T follicular helper cell (primary cell): Measurements from ENCODE around the gene SLCO4A1.
A peak's percentile ranks its signal among the peaks of the same experiment; 100 is the strongest.

Experiments used
- DNase-seq: peaks from one replicate; pipeline ENCODE4 v3.0.0-alpha.2; 2020; ENCODE audit warnings: low read depth

SLCO4A1 gene

DNA sequence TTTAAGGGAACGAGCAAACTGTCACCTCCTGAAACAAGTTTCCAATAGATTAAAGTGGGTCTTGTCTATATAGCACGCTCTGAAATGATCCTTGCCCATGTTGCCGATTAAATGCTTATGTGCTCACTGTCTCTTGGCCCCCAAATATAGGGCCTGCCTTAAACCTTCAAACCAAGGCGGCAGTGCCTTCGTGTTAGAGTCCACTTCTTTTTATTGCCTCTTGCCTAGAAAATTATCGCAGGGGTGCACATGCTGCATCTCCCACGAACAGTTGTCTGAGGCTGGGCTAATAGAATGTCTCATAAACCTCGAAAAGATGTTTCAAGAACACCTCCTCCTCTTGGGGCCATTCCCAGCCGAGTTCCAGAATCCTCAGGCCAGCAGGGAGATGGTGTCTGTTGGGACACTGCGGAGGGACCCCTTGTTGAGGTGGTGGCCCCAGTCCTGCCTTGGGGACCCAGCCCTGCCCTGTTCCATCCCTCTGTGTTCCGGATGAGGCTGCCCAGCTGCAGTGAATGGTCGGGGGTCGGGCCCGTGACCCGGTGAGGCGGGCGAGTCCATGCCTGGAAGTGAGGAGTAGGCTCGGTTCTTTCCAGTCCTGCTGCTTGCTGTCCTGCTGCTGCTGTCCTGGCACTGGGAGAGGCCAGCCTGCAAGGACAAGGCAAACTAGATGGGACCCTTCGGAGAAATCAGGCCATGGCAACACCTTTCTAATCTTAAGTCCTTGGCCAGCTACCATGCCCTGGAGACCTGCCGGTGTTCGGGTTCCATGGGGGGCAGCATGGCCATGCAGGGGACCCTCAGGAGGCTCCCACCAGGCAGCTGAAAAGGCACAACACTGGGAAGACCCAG, 34.7 kb upstream of the SLCO4A1 start:
- no peak for DNase-seq

GRCh38 chr20:62608218-62608565, 34.1 kb upstream of the SLCO4A1 start:
- no peak for DNase-seq

- DNase-seq: no peak
Measured at GRCh38 chr20:62609279-62609720, 33.0 kb upstream of the SLCO4A1 start.

DNA sequence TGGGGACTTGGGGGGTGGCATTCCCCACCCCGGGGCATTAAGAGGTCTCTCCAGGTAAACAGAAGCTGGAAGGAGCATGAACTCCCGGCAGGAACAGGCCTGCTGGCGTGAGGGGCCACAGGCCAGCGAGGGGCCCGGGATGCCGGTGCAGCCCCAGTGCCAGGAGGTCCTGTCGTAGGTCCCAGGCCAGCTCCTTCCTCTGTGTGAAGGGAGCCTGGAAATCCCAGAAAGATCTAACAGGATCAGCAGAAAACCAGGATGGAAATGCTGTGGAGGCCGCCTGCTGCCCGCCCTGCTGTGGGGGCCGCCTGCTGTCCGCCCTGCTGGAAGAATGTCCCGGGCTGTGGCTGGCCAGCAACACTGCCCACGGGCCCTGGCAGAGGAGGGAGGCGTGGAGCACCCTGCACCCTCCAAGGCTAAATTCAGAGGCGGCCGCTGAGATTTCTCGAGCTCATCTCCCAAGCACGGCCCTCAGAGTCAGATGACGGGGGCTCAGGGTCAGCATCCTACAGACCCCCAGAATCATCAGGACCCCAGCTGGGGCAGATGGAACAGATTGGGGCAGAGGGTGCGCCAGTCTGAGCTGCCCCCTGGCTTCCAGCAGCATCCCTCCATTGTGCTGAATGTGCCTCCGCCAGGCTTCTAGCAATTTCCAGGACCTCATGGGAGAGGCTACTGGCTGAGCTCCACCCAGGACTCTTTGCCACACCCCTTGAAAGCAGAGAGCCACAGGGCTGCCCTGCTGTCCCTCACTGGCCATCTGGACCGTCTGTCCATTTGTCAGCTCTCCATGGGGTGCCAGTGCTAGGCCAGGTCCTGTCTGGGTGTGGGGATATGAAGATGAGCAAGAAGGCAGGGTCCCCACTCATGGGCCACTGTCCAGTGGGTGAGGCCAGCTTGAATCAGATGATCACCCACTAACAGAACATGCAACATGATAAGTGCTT, 32.2 kb upstream of the SLCO4A1 start:
- DNase-seq: no peak

DNA sequence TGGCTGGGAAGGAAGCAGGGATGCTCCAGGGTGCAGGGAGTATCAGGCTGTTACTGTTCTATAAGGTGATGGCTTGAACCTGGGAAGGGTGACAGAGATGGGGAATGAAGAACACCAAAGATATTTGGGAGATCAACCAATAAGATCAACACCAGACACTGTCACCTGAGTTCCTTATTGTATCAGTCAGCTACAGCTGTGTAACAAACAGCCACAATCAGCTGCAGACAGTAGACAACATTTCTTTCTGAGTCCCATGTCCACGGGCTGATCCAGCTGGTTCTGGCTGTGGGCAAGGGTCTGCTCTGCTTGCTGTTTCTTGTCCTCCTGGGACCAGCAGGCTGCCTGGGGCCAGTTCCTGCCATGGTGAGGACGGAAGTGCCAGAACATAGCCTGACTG, 31.3 kb upstream of the SLCO4A1 start:
- no peak for DNase-seq

DNA sequence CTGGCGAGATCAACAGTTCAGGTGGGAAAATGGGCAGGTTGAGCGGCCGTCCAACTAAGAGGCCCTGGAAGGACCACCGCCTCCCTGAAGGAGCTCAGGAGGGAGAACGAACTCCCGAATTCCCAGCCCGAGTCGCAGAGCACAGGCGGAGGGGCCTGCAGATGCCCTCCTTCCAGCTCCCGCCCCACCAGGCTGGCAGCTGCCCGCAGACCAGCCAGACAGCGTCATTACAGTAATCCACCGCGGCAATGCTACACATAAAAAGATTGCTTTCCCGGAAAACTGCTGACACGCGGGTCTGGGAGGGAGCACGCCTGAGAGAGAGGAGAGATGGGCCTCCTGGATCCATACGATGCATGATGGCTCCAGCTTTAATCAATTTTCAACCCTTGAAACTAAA, 30.5 kb upstream of the SLCO4A1 start:
- DNase-seq: no peak

DNA sequence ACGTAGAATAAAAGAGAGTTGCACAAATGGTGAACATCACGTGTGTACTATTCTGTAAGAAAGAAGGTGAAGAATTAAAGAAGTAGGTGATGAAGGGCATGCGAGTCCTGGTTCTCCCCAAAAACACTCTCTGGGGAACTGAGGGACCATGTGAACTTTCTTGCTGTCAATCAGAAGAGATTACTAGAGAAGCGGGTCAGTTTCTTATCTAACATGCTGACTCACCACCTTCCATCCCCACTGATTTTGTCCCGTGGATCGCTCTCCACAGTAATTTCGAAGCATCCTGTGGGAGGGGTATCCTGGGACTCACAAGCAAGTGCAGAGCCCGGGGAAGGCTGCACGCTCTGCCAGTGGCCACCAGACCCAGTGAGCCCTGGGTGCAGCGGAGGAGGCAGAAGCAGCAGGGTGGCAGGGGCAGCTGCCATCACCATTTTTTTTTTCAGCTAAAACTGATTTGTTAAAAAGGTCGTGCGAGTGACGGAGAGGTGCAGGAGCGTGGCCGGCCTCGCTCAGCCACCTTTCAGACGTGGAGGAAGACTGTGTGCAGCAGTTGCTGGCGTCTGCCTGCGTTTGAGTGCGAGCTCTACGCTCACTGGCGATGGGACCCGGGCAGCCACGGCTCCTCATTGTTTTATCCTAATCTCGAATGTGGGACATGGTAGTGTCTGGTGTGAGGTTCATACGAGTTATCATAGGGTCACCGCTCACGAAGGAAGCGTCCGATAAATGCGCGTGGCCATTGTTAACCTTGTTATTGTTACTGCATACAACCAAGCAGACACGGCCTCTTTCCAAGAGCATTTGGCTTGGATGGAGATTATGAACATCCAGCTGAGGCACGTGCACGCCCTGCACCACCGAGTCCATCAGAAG, 28.0 kb upstream of the SLCO4A1 start:
- DNase-seq: no peak

- no peak for DNase-seq
Measured at GRCh38 chr20:62614961-62615680, 27.2 kb upstream of the SLCO4A1 start.

GRCh38 chr20:62615750-62616251, 26.5 kb upstream of the SLCO4A1 start:
- no peak for DNase-seq

- peak; percentile 47 for DNase-seq
Measured at GRCh38 chr20:62616728-62617621, 25.3 kb upstream of the SLCO4A1 start.

GRCh38 chr20:62617711-62618483, 24.4 kb upstream of the SLCO4A1 start:
- no peak for DNase-seq

DNA sequence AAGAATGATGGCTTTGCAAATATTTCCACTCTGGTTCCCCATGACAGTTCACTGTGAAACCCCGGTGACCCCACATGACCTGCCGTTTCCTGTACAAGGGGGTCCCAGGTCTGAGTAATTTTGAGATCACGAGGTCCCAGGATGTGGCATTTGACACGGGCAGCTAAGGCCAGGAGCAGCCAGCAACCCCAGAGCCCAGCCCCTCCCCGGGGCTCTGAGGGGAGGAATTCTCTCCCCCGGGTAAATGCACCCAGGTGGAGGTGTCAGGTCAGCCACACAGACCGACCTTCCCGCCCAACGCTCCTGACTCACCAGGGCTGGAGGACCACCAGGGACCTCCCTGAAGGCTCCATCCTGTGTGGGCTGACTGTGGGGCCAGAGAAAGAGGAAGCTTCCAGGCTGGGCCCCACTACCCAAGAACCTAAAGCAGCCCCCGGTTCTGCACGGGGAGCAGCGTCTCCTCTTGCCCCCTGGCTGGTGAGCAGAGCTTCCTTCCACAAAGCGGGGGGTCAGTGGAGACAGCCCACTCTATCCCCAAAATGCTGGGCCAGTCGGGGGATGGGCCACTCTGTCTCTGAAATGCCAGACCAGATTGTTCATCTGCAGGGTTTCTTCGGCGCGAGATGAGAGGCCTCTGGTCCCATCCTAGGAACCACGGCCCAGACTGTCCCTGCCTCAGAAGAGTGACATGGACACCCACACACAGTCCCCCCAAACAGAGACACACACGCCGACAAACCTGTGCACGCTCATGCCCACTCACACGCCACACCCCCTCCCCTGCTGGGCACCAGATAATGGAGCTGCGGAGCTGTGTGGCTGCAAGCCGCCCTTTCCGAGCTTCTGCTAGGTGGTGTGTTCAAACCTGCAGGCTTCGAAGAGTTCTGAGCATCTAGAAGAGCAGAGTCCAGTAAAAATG, 23.4 kb upstream of the SLCO4A1 start:
- DNase-seq: no peak

- DNase-seq: no peak
Measured at GRCh38 chr20:62620625-62621024, 21.7 kb upstream of the SLCO4A1 start.

DNA sequence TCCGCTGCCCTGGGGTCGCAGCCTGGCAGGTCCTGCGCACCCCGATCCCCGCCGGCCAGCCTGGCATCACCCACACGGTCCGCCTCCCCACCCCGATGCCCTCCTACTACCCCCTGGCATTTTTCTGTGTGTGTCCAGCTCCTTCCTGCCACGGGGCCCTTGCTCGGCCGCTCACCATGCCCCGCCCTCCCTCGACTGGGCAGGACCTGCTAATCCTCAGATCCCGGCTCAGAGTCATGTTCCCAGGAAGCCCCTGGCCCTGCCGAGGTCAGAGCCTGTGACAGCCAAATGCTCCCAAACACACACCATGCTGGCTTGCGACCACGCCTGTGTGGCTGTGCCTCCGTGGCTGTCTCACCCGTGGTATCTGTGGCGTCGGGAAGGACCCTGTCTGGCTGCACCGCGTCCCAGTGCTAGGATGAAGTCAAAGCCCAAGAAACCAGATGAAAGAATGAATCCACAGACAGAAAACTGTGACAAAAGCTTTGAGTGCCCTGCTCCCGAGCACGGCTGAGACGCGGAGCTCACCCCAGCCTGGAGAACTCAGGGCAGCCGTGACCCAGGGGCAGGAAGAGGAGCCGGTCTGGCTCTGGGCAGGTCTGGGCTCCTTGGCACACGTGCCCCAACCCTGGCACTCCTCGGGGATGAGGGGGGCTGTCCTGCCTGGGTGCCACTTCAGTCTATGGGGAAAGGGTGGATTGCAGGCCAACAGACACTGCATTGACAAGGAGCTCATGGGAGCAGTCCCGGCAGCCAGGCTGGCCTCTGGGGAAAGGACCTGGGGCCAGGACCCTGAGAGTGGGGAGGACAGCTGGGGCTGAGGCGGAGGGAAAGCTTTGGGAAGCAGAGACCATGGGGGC, 20.8 kb upstream of the SLCO4A1 start:
- DNase-seq: no peak

GRCh38 chr20:62622178-62622876, 20.0 kb upstream of the SLCO4A1 start:
- DNase-seq: no peak

DNA sequence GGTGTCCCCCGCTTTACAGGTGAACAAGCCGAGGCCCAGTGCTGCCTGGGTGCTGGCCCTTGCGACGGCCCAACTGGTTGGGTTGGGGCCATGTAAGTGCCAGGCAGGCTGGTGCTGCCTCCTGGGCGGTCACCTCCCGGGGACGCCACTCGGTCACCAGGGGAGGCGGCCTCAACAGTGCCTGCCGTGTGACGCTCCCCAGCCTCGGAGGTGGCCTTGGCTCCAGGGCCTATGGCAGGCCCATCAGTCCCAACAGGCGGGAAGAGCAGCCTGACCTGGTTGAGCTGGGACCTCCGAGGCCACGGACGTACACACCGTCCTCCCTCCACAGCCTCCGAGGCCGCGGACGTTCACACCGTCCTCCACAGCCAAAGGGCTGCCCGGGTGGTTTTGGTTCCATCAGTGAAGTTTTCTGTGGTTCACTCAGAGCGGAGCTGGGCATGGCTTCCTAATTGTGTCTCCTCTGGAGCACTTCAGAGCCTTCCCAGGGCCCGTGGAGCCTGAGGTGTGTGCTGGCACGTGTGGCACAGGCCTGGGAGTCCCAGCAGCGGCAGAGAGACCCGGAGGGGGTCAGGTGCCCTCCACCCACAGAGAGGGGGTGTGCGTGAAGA, 19.3 kb upstream of the SLCO4A1 start:
- DNase-seq: no peak
